Stimulated activated CD8-positive, alpha-beta memory T cell treated with anti-CD3 and anti-CD28 coated beads, Interleukin-4, amount 100 ng/mL, for 48 hours (primary cell): ENCODE results near the gene CEP57L1.
"Not testable (repeated sequence)": the region's sequence is repeated elsewhere in the genome, so short reads cannot be mapped to it uniquely, and the experiment has no call there.

Experiments used
- DNase-seq: peaks from one replicate; pipeline ENCODE4 v3.0.0-alpha.2; 2020

CEP57L1 gene

DNA sequence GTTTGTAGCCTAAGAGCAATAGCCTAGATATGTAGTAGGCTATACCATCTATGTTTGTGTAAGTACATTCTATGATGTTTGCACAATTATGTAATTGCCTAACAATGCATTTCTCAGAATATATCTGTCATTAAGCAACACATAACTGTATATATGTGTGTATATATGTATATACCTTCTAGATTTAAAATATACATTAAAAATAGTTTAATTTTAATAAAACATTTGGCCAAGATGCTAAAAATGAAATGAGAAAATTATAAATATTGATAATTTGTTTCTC is 21.2 kb upstream of the CEP57L1 start:
- DNase-seq: no peak

- no peak for DNase-seq
Measured at GRCh38 chr6:109075934-109076333, 19.4 kb upstream of the CEP57L1 start.

- DNase-seq: no peak
Measured at GRCh38 chr6:109076377-109076776, 18.9 kb upstream of the CEP57L1 start.

DNA sequence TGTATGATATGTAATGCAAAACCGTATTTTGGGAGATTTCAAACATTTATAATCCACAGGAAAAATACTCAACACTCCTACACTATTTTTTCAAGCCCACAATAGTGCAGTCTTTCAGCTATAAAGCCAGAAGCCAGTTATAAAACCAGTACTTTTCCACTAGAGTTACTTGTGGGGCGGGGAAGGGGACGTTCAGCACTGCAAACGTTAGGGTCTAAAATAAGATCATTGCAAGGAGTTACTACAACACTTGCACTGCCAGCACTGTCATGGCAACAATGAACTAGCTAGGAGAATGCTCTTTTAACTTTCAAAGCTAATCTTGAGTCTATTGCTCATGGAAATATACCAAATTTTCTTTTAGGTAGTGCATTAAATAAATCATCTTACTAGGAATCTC is 15.3 kb upstream of the CEP57L1 start:
- no peak for DNase-seq

GRCh38 chr6:109081026-109081425 is 14.3 kb upstream of the CEP57L1 start:
- no peak for DNase-seq

DNA sequence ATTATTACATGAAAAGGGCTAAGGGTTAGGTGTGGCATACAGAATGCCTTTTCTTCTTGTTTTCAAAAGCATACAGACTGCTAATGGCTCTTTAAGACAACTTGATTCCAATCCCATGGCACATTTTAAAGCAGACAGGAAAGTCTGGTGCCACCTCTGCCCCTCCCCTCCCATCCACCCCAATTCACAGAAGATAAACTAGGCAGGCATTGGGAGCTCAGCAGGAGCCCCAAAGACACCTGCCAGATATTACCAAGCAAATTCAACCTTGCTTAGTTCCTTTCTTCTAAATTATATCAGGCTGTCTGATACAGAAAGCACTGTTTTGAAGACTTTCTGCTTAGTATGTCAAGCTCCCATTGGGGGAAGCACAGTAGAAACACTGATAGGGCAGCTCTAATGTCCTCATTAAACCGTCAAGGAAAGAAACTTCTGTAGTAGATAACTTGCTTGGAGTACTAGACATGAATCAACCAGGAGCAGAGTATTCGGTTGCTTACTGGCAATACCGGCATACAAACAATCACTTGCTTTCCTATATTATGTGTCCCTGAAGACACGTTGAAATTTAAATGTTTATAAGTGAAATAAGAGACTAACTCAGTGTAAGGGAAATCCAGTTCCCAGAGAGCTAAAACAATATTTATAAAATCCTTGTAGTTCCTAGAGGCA is 13.7 kb upstream of the CEP57L1 start:
- DNase-seq: no peak

GRCh38 chr6:109082188-109082577 is 13.1 kb upstream of the CEP57L1 start:
- no peak for DNase-seq

DNA sequence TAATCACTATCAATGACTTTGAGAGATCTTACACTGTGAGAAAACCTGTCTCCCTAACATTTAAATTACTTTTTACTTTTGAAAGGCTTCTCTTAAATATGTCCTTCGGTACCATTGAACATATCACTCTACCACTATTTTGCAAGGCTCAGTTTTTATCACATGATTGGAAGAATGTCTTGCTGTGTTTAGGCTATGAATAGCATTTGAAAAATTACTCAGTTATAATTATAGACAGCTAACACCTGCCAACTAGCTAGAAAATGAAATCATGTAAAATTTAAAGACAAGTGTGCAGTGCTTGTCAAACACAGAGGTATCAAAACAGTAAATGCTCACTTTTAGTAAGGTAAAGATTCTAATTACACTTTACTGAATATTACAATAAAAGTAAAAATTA is 11.7 kb upstream of the CEP57L1 start:
- no peak for DNase-seq

- not testable (repeated sequence) for DNase-seq
Measured at GRCh38 chr6:109084146-109084545, 11.2 kb upstream of the CEP57L1 start.

DNA sequence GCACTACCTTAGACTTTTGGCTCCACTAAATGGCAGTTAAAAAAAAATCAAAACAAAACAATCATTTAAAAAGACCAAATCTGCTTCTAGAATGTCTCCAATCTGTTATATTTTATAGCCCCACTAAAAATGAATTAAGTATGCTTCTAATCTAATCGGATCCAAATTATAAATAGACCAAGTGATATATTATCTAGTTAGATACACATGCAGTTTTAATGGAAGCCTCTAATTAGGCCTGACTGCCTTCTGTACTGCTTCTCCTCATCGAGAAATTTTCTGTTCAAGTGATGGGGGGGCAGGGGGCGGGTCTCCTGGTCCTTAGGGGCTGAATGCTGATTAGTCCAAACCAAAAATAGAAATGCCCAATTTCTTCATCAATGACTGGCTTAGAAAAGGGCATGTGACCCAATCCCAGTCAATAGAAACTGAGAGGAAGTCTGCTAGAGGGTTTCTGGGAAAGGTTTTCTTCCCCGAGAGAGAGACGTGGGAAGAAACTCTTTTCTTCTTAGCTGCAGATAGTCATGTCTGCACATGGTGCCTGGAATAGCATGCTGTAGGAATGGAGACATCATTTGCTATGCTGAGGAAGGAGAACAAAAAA is 7.5 kb upstream of the CEP57L1 start:
- no peak for DNase-seq

GRCh38 chr6:109088995-109089394 is 6.3 kb upstream of the CEP57L1 start:
- no peak for DNase-seq

DNA sequence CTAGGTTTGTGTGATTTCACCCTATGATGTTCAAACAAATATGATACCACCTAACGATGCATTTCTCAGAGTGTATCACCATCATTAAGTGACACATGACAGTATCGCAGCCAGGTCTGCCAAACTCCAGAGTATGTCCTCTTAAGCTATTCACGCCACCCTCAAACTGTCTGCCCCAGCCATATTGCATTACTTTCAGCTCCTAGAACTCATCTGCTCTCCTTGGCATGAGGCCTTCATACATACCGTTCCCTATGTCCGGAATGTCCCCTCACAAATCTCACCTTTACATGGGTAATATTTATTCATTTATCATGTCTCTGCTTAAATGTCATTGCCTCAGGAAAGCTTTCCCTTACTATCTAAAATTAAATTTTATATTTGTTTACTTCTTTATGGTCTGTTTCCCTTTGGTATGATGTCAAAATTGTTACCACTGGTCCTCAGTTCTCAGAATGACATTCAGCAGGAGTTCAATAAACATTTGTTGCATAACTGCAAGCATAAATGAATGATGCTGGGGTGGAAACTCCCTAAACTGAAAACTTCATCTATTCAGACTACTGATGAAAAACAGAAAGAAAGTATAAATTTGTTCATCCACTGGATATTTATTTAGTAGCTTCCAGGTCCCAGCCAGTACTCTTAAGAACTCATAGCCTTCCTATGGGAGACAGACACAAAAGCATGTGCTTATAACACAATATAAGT is 3.8 kb upstream of the CEP57L1 start:
- DNase-seq: no peak

DNA sequence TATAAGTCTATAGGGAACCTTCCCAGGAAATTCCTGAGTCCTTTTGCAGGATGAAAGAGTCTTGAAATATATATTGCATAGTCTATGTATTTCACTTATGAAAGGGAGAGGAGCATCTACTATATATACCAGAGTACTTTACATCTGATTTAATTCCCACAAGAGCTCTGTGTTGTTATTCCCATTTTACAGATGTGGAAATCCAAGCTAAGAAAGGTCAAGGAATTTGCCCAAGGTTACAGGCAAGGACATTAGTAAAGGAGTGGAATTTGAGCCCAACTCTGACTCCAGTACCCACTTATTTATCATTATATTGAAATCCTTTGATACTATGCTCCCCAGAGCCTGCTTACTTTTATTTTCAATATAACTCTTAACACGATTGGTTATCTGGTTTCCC is 3.2 kb upstream of the CEP57L1 start:
- no peak for DNase-seq

DNA sequence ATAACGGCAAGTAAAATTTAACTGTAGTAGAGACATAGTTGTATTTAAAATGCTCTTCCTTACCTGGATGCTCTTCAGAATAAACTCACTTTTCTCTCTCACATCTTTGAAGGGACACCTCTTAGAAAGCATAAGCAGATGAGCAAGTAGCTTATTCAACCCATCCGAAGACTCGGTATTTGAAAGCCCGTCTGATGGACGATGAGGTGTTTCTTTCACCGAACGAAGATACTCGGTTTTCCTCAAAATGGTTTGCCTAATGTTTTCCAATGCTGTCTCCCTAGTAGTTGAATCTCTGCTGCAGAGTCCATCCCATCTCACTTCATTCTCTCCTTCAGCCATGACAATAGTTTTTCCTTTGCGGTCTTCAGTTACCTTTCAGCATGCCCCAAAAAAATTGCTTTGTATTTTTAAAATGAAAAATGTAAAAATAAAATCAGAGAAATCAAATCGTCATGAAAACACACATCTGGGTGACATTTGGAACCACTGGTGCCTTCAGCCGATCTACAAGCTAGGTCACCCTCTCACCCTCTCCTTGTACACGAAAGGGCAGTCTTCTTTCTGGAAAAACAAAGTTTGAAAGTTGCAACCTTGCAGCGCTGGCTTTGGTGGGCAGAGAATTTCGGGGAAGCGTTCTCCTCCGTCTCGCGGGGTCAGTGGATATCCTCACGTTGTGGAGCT is 1.4 kb upstream of the CEP57L1 start:
- DNase-seq: no peak

GRCh38 chr6:109094416-109095035 is 781 bp upstream of the CEP57L1 start, which contains the start of gene SESN1:
TSS of gene SESN1 (minus strand) at chr6:109094846. CDS start at chr6:109094073, 773 bp downstream.
- peak; percentile 97 for DNase-seq

- no peak for DNase-seq
Measured at GRCh38 chr6:109095835-109096084, 453 bp downstream of the CEP57L1 start.

DNA sequence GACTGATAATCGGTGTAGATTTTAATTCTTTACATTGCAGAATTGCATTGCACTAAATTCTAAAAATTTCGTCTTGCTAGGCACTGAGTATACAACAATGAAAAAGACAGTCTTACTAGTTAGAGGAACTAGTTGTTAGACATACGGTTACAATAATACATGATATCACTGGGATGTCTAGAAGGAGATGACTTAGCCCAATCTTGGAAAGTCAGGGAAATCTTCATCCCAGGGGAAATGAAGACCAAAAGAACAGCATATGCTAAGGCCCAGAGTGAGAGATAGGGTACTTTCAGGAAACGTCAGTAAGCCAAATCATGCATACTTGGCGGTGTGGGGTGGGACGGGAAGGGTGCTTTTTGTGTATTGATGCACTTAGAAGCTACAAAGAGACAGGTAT is 901 bp downstream of the CEP57L1 start:
- DNase-seq: no peak

DNA sequence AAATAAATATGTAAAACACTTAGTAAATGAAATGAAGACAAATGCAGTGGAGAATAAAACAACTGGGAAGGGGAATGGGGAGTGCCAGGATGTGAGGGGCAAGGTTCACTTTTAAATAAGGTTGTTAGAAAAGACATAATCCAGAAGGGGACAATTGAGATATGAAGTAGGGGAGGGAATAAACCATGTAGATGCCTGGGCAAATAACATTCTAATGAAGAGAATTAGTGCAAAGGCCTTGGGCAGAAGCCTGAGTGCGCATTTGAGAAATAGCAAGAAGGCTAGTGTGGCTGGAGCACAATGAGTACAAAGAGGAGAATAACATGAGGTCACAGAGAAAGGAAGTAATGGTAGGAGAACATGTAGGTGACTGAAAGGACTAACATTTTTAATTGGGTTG is 2.4 kb downstream of the CEP57L1 start:
- no peak for DNase-seq

DNA sequence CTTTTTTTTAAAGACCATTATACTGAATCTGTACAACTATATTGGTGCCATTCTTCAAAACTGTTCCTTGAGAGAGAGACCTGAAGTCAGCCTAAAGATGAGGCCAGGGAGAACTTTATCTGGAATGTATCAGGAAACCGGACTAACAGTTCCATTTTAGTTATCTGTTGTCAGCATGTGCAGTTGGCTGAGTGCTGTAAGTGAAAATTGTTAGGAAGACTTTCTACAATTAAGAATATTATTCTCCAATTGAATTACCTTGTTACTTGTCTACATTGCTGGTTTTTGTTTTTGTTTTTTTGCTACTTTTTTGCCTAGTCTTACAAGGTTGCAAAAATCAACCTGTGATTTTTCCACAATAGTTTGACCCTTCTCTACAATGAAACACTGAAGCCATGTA is 7.5 kb downstream of the CEP57L1 start:
- DNase-seq: no peak

- DNase-seq: no peak
Measured at GRCh38 chr6:109103942-109104341, 8.6 kb downstream of the CEP57L1 start.

- DNase-seq: no peak
Measured at GRCh38 chr6:109104512-109104911, 9.2 kb downstream of the CEP57L1 start.

DNA sequence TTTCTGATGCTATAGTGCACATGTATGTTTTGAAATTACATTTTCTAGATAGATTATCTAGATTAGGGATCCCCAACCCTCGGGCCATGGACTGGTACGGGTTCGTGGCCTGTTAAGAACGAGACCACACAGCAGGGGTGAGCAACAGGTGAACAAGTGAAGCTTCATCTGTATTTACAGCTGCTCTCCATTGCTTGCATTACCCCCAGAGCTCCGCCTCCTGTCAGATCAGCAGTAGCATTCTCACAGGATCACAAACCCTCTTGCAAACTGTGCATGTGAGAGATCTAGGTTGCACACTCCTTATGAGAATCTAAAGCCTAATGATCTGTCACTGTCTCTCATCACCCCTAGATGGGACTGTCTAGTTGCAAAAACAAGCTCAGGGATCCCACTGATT is 10.4 kb downstream of the CEP57L1 start:
- no peak for DNase-seq

DNA sequence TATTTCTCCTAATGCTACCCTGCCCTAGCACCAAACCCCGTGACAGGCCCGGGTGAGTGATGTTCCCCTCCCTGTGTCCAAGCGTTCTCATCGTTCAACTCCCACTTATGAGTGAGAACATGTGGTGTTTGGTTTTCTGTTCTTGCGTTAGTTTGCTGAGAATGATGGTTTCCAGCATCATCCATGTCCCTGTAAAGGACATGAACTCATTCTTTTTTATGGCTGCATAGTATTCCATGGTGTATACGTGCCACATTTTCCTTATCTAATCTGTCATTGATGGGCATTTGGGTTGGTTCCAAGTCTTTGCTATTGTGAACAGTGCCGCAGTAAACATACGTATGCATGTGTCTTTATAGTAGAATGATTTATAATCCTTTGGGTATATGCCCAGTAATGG is 14.4 kb downstream of the CEP57L1 start:
- DNase-seq: not testable (repeated sequence)

- not testable (repeated sequence) for DNase-seq
Measured at GRCh38 chr6:109112663-109113062, 17.4 kb downstream of the CEP57L1 start.
